Right cardiac atrium (tissue), 5 donors: ENCODE data around the gene GPC6. TPM values are rescaled to one million over a fixed set of nuclear protein-coding genes. Genes with fewer than 3 reads are reported as not detected.
A peak's percentile ranks its signal among the peaks of the same experiment; 100 is the strongest.

ENCODE experiments used
- ATAC-seq, 2 donors: fragments of 200-7000 bp; cut with Tn5 transposase; one replicate each; pipeline versions ENCODE4 v1.8.0 to v1.9.1; 2020; ENCODE audit warnings: moderate library complexity in 2 of 2, mild to moderate bottlenecking in 1 of 2
- DNase-seq, 3 donors: peaks; one replicate each; pipeline ENCODE4 v3.0.0-alpha.2; 2020
- H3K27ac ChIP-seq: one replicate; pipeline ENCODE4 v1.5.1; 2013; ENCODE audit warnings: mild to moderate bottlenecking, low read length, control low read depth, moderate library complexity
- H3K27me3 ChIP-seq: one replicate; pipeline ENCODE4 v1.6.1; 2013; ENCODE audit not compliant: control insufficient read depth, insufficient read depth
- H3K4me1 ChIP-seq: one replicate; pipeline ENCODE4 v1.6.1; 2013; ENCODE audit warnings: low read length; ENCODE audit not compliant: control insufficient read depth, insufficient read depth
- H3K4me3 ChIP-seq: one replicate; pipeline ENCODE4 v1.5.1; 2013; ENCODE audit warnings: low read length, control low read depth
- H3K9me3 ChIP-seq: one replicate; pipeline ENCODE4 v1.6.1; 2013; ENCODE audit warnings: low read length; ENCODE audit not compliant: control insufficient read depth
- WGBS: extraction: QIAGEN DNeasy Blood & Tissue Kit; methylation state at CpG from one replicate; pipeline ENCODE4 v1.1.7; 2013; 5-methylcytosine and 5-hydroxymethylcytosine counted together
- intact Hi-C, 4 donors: fragments of 100-400 bp; cut with DNase I; formaldehyde crosslinking; loops; one replicate each; pipeline versions ENCODE4 v1.11.0 to v1.14.0; 2022 to 2023
- polyA plus RNA-seq: library from polyadenylated mRNA; stranded (reverse); fragments of 200-250 nt; gene quantifications from one replicate; pipeline ENCODE4 v1.2.3, GENCODE V29; 2013
- total RNA-seq, 4 donors: library from RNA; stranded (reverse); fragmentation: NEBNext Ultra II Directional; extraction: Animal tissue kit (Norgen Biotek cat#: 25700); gene quantifications; one replicate each; pipeline ENCODE4 v1.2.1, GENCODE V29; 2021
- donor health status: healthy with polysubstance abuse.
- donor health status: DM: no; HTN: yes; CAD: no.
- donor health status: DM: no; HTN: no; CAD: no.
- donor health status: DM: no; HTN: yes; CAD: no; lungs with severe emphysema.
- donor health status: DM: yes; HTN: yes; CAD: no.

GPC6 gene
- total and polyA plus RNA-seq, 5 donors, result 1.5 to 11.0 (median 5.3) TPM

DNA sequence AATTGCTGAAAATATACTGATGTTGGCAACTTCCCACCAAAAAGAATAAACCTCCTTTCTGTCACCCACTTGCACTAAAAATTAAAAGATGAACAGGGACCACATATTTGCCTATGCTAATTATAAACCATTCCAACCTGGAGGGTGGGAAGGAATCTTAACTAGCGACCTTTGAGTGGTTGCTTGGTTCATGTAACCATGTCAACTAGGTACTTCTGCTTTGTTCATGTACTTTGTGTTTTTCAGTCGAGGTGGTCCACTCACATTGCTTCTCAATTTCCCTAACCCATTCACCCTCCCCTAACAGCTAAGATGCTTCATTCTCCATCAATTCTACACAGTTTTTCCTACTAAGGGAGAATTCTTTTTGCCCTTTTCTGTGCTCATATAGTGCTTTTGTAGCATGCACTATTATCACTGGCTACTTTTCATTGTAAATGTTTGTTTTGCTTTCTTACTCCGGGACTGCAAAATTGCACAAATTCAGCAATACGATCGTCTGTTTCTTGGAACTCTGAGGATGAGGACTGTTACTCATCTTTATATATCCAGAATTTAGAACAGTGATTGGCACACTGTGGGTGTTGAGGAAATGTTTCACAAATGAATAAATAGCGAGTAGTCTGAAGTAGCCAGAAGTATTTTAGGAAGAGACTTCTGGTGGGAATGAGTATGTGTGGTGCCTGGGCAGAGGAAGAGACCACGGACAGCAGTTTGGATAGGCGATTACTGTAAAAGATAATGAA lies 187.5 kb downstream of the GPC6 start:
- intact Hi-C loops, result no loop called here
- DNase-seq (no peak), ATAC-seq (no peak)
- WGBS, result 58% methylated on average over 8 of the region's 8 CpGs
- Histone ChIP-seq H3K4me3 (no peak overlapping the region), H3K27me3 (no peaks in the 10 kb centered on the region), H3K9me3 (no peaks in the 10 kb centered on the region), H3K4me1 (no peaks in the 10 kb centered on the region), H3K27ac (no peak overlapping the region)

GRCh38 chr13:93416736-93417355 lies 190.2 kb downstream of the GPC6 start:
- intact Hi-C loops, result no loop called here
- Histone ChIP-seq H3K27me3 (no peaks in the 10 kb centered on the region), H3K4me3 (no peak overlapping the region), H3K9me3 (no peaks in the 10 kb centered on the region), H3K4me1 (no peaks in the 10 kb centered on the region), H3K27ac (no peak overlapping the region)
- DNase-seq (no peak), ATAC-seq (no peak)
- WGBS, result 53% methylated on average over 1 of the region's 1 CpG

GRCh38 chr13:93418398-93418797 lies 191.8 kb downstream of the GPC6 start:
- WGBS, result 98% methylated on average over 8 of the region's 8 CpGs
- ATAC-seq (no peak), DNase-seq (no peak)
- no peaks in the 10 kb centered on the region for H3K4me1 ChIP-seq
- no peaks in the 10 kb centered on the region for H3K9me3 ChIP-seq
- H3K4me3 ChIP-seq, result no peak overlapping the region
- no peak overlapping the region for H3K27ac ChIP-seq
- intact Hi-C loops, result no loop called here
- no peaks in the 10 kb centered on the region for H3K27me3 ChIP-seq

DNA sequence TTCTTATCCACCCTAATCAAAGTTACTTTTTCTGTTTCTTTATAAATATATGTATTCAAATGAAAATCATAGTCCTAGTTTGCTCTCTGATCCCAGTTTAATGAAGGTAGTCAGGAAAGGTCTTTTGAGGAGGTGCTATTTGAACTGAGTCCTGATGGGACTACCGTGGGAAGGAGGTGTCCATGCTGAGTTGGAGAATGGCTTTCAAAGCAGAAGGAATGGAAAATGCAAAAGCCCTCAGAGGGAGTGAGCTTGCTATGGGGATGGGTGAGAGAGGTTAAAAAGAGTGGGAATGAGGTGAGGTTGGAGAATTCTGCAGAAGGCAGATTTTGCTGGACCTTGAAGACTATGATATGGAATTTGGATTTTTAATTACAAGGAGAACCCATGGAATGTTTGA lies 193.6 kb downstream of the GPC6 start:
- H3K4me3 ChIP-seq, result no peak overlapping the region
- intact Hi-C loops, result no loop called here
- DNase-seq (no peak), ATAC-seq (no peak)
- no peaks in the 10 kb centered on the region for H3K27me3 ChIP-seq
- no peaks in the 10 kb centered on the region for H3K4me1 ChIP-seq
- no peak overlapping the region for H3K27ac ChIP-seq
- 51% methylated on average over 1 of the region's 1 CpG for WGBS
- H3K9me3 ChIP-seq, result no peaks in the 10 kb centered on the region

GRCh38 chr13:93420887-93421286 lies 194.3 kb downstream of the GPC6 start:
- peak in 1 of 3 donors; percentile 16 for DNase-seq
- H3K4me3 ChIP-seq, result no peak overlapping the region
- H3K4me1 ChIP-seq, result no peaks in the 10 kb centered on the region
- 78% methylated on average over 6 of the region's 6 CpGs for WGBS
- intact Hi-C loops, result no loop called here
- H3K27me3 ChIP-seq, result no peaks in the 10 kb centered on the region
- no peaks in the 10 kb centered on the region for H3K9me3 ChIP-seq
- H3K27ac ChIP-seq, result no peak overlapping the region
- ATAC-seq, result no peak

DNA sequence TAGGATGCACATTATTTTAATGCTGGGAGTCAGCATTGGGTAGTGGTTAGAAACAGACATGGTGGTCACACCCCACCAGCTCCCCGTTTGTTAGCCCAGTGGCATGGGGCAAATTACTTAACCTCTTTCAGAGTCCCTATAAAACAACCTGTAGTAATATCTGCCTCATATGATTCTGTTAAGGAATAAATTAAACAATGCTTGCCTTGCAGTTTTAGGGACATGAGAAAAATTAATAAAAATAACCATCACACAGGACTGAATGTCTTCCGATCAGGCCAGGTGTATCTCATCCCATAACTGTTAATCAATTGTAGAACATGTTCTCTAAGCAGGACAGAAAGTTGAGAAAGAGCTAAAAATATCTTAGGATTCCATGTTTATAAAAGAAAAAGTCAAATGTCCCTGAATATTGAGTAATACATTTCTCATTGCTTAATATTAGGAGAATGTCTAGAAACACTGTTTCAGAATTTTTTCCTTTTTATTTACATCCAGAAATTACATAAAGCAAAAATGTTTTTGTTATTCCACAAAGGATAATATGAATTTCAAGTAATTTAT lies 196.5 kb downstream of the GPC6 start:
- no peak for ATAC-seq
- no peaks in the 10 kb centered on the region for H3K27me3 ChIP-seq
- no peak overlapping the region for H3K4me3 ChIP-seq
- no peak overlapping the region for H3K27ac ChIP-seq
- H3K4me1 ChIP-seq, result no peaks in the 10 kb centered on the region
- 82% methylated on average over 2 of the region's 2 CpGs for WGBS
- DNase-seq, result no peak
- no peaks in the 10 kb centered on the region for H3K9me3 ChIP-seq
- intact Hi-C loops, result no loop called here

DNA sequence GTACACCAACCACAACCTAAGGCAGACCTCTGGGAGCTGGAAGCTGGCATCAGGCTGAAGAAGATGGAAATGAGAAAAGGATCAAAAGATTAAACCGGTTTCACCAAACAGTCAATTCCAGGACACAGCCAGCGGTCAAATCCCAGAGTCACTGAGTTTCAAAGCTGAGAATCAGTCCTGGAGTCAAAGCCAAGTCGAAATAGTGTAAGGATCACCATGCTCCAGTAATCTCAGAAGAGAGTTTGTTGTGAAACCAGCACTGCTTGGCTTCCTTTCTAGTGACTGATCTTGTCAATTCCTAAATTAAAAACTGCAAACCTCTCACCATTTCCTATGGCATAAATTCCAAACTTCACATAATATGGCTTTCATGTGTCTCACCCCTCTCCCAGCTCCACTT lies 198.8 kb downstream of the GPC6 start:
- Histone ChIP-seq H3K4me1 (no peaks in the 10 kb centered on the region), H3K27me3 (no peaks in the 10 kb centered on the region), H3K9me3 (no peaks in the 10 kb centered on the region), H3K27ac (no peak overlapping the region), H3K4me3 (no peak overlapping the region)
- 78% methylated on average over 3 of the region's 3 CpGs for WGBS
- no peak for ATAC-seq
- intact Hi-C loops, result no loop called here
- no peak for DNase-seq

- H3K9me3 ChIP-seq, result no peaks in the 10 kb centered on the region
- DNase-seq (no peak), ATAC-seq (no peak)
- no peak overlapping the region for H3K27ac ChIP-seq
- intact Hi-C loops, result no loop called here
- H3K4me3 ChIP-seq, result no peak overlapping the region
- H3K4me1 ChIP-seq, result no peaks in the 10 kb centered on the region
- WGBS, result 72% methylated on average over 2 of the region's 2 CpGs
- no peaks in the 10 kb centered on the region for H3K27me3 ChIP-seq
Observed at GRCh38 chr13:93430381-93430780, 203.8 kb downstream of the GPC6 start.

DNA sequence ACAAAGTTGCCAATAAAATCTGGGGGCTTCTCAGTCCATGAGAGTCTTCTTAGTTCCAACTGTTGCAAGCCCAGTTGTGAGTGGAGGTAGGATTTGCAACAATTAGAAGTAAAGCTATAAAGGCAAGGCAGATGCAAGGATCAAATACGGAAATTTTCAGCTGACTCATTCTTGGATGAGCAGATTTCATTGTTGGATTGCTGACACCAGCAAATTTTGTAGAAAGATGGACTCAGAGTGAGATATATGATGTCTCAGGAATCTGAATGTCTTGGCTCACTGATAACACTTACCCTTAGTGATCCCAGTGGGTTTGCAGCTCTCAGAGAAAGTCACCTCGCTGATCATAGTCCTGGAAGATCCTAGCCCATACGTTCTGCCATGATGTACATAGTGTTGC lies 209.0 kb downstream of the GPC6 start:
- ATAC-seq (no peak), DNase-seq (no peak)
- intact Hi-C loops, result no loop called here
- 80% methylated on average over 3 of the region's 3 CpGs for WGBS
- no peaks in the 10 kb centered on the region for H3K27me3 ChIP-seq
- H3K27ac ChIP-seq, result no peak overlapping the region
- H3K4me1 ChIP-seq, result no peaks in the 10 kb centered on the region
- H3K9me3 ChIP-seq, result no peaks in the 10 kb centered on the region
- no peak overlapping the region for H3K4me3 ChIP-seq

DNA sequence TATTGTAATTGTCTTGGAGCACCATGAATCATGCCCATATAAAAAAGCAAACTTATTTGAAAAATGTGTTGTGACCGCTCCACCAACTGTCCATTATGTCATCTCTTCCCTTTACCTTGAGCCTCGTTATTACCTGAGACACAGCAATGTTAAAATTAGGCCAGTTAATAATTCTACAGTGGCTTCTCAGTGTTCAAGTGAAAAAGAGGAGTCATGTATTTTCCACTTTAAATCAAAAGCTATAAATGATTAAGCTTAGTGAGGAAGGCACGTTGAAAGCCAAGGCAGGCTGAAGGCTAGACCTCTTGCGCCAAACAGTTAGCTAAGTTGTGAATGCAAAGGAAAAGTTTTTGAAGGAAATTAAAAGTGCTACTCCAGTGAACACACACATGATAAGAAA lies 210.5 kb downstream of the GPC6 start:
- Histone ChIP-seq H3K4me3 (no peak overlapping the region), H3K27me3 (no peaks in the 10 kb centered on the region), H3K9me3 (no peaks in the 10 kb centered on the region), H3K4me1 (no peaks in the 10 kb centered on the region), H3K27ac (no peak overlapping the region)
- intact Hi-C loops, result no loop called here
- ATAC-seq, result no peak
- no peak for DNase-seq
- 73% methylated on average over 4 of the region's 4 CpGs for WGBS

GRCh38 chr13:93446238-93446637 lies 219.6 kb downstream of the GPC6 start:
- WGBS, result 61% methylated on average over 2 of the region's 2 CpGs

More at GRCh38 chr13:93446238-93446637, 219.6 kb downstream of the GPC6 start:
- no peak for DNase-seq
- no peak for ATAC-seq
- H3K4me3 ChIP-seq, result no peak overlapping the region
- no peaks in the 10 kb centered on the region for H3K4me1 ChIP-seq
- H3K27me3 ChIP-seq, result no peaks in the 10 kb centered on the region
- intact Hi-C loops, result no loop called here
- H3K9me3 ChIP-seq, result no peaks in the 10 kb centered on the region
- H3K27ac ChIP-seq, result no peak overlapping the region
